Parathyroid adenoma (tissue), 2 donors: ENCODE results near the gene RNF214.

Experiments used
- H2AFZ ChIP-seq: fragments of 300-600 bp; sonication (generic); one replicate; pipeline ENCODE4 v1.7.0; 2017; ENCODE audit warnings: antibody characterized with exemption, mild to moderate bottlenecking
- H3K27ac ChIP-seq: fragments of 300-600 bp; sonication (generic); one replicate; pipeline ENCODE4 v1.7.0; 2017
- H3K27me3 ChIP-seq: fragments of 300-600 bp; sonication (generic); one replicate; pipeline ENCODE4 v1.7.0; 2017; ENCODE audit warnings: low read length; ENCODE audit not compliant: control insufficient read depth, insufficient read depth
- H3K36me3 ChIP-seq: fragments of 300-600 bp; sonication (generic); one replicate; pipeline ENCODE4 v1.7.0; 2017; ENCODE audit warnings: low read length; ENCODE audit not compliant: control insufficient read depth, insufficient read depth
- H3K4me1 ChIP-seq: fragments of 300-600 bp; sonication (generic); one replicate; pipeline ENCODE4 v1.7.0; 2017; ENCODE audit warnings: control low read depth
- H3K4me2 ChIP-seq: fragments of 300-600 bp; sonication (generic); one replicate; pipeline ENCODE4 v1.7.0; 2017; ENCODE audit warnings: low read length
- H3K4me3 ChIP-seq: fragments of 300-600 bp; sonication (generic); one replicate; pipeline ENCODE4 v1.7.0; 2017; ENCODE audit warnings: low read depth, low read length
- H3K79me2 ChIP-seq: fragments of 300-600 bp; sonication (generic); one replicate; pipeline ENCODE4 v1.7.0; 2017; ENCODE audit warnings: control low read depth
- H3K9ac ChIP-seq: fragments of 300-600 bp; sonication (generic); one replicate; pipeline ENCODE4 v1.7.0; 2017; ENCODE audit warnings: mild to moderate bottlenecking
- H3K9me3 ChIP-seq: fragments of 300-600 bp; sonication (generic); one replicate; pipeline ENCODE4 v1.7.0; 2017; ENCODE audit warnings: low read length; ENCODE audit not compliant: control insufficient read depth
- CTCF ChIP-seq: fragments of 300-600 bp; sonication (generic); IDR thresholded peaks from one replicate; pipeline ENCODE4 v1.7.0; 2017; ENCODE audit warnings: antibody characterized with exemption, mild to moderate bottlenecking
- donor health status: primary hyperparathyroidism.

RNF214 gene

GRCh38 chr11:117210620-117211019 is 21.9 kb upstream of the RNF214 start:
- Histone ChIP-seq H3K27me3 (no peaks in the 10 kb centered on the region), H2AFZ (no peak overlapping the region), H3K4me3 (no peak overlapping the region), H3K4me2 (no peak overlapping the region), H3K4me1 (no peaks in the 10 kb centered on the region), H3K79me2 (no peaks in the 10 kb centered on the region), H3K9ac (no peak overlapping the region), H3K9me3 (no peaks in the 10 kb centered on the region), H3K27ac (no peak overlapping the region), H3K36me3 (no peaks in the 10 kb centered on the region)
- no peak for TF ChIP-seq CTCF

GRCh38 chr11:117212697-117213355 is 19.6 kb upstream of the RNF214 start:
- H3K36me3 ChIP-seq, result no peaks in the 10 kb centered on the region
- no peak for TF ChIP-seq CTCF

GRCh38 chr11:117214404-117215110 is 17.9 kb upstream of the RNF214 start:
- H3K4me1 ChIP-seq, result no peaks in the 10 kb centered on the region
- no peaks in the 10 kb centered on the region for H3K79me2 ChIP-seq
- no peak overlapping the region for H2AFZ ChIP-seq
- no peak for TF ChIP-seq CTCF
- no peak overlapping the region for H3K4me2 ChIP-seq
- H3K9ac ChIP-seq, result no peak overlapping the region
- H3K27me3 ChIP-seq, result no peaks in the 10 kb centered on the region
- no peaks in the 10 kb centered on the region for H3K36me3 ChIP-seq
- no peak overlapping the region for H3K27ac ChIP-seq
- H3K4me3 ChIP-seq, result no peak overlapping the region
- no peaks in the 10 kb centered on the region for H3K9me3 ChIP-seq

More at GRCh38 chr11:117212697-117213355, 19.6 kb upstream of the RNF214 start:
- H3K9me3 ChIP-seq, result no peaks in the 10 kb centered on the region
- H3K9ac ChIP-seq, result no peak overlapping the region
- H3K4me1 ChIP-seq, result no peaks in the 10 kb centered on the region
- no peak overlapping the region for H3K4me3 ChIP-seq
- H3K27me3 ChIP-seq, result no peaks in the 10 kb centered on the region
- no peak overlapping the region for H3K4me2 ChIP-seq
- no peak overlapping the region for H2AFZ ChIP-seq
- no peak overlapping the region for H3K27ac ChIP-seq
- H3K79me2 ChIP-seq, result no peaks in the 10 kb centered on the region

GRCh38 chr11:117217141-117218084 is 15.1 kb upstream of the RNF214 start:
- H3K36me3 ChIP-seq, result no peaks in the 10 kb centered on the region
- no peaks in the 10 kb centered on the region for H3K27me3 ChIP-seq
- H3K9ac ChIP-seq, result no peak overlapping the region
- no peaks in the 10 kb centered on the region for H3K79me2 ChIP-seq
- peak overlapping the region; percentile 39 for H3K27ac ChIP-seq
- peaks cover 19% of the 10 kb centered on the region for H3K4me1 ChIP-seq
- no peak overlapping the region for H3K4me2 ChIP-seq
- no peak for TF ChIP-seq CTCF
- no peak overlapping the region for H2AFZ ChIP-seq
- no peaks in the 10 kb centered on the region for H3K9me3 ChIP-seq
- H3K4me3 ChIP-seq, result no peak overlapping the region
